GM12878 (cell line): ENCODE measurements around the gene AK4. TPM values are rescaled to one million over a fixed set of nuclear protein-coding genes. Genes with fewer than 3 reads are reported as not detected.

Experiments
- ATAC-seq: fragments of 200-7000 bp; cut with Tn5 transposase; 3 replicates; pipeline ENCODE4 v1.9.1; 2020; ENCODE audit warnings: mild to moderate bottlenecking, moderate library complexity
- BruUV-seq: library from RNA; stranded (reverse); fragments of 400-500 nt; replicated peaks from 2 replicates; lab custom pipeline; 2021; lab: Mats Ljungman, UMichigan
- CTCF ChIA-PET: fragments of 300-600 bp; sonication (Branson Sonifier 250); formaldehyde crosslinking; extraction: SDS; loops from one replicate; lab custom pipeline; 2021; ENCODE audit warnings: inconsistent platforms; lab: Yijun Ruan, JAX
- POLR2A ChIA-PET: fragments of 350-600 bp; formaldehyde crosslinking; extraction: SDS; loops from one replicate; lab custom pipeline; 2021; ENCODE audit warnings: inconsistent platforms; lab: Charles Lee
- RAD21 ChIA-PET: fragments of 300-600 bp; sonication (Branson Sonifier 250); formaldehyde crosslinking; loops from one replicate; lab custom pipeline; 2023; ENCODE audit warnings: antibody characterized with exemption; ENCODE audit not compliant: unreplicated experiment; lab: Charles Lee
- SMC1A ChIA-PET: fragments of 300-600 bp; sonication (Branson Sonifier 250); formaldehyde crosslinking; loops from one replicate; lab custom pipeline; 2023; ENCODE audit not compliant: unreplicated experiment, uncharacterized antibody; lab: Charles Lee
- DNase-seq: peaks from one replicate; pipeline ENCODE4 v3.0.0-alpha.2; 2011; ENCODE audit warnings: low read depth, low spot score
- FAIRE-seq: peaks from 3 replicates; lab custom pipeline; 2011; peaks lifted over from hg19 to GRCh38; lab: Jason Lieb, UNC
- H2AFZ ChIP-seq: 2 replicates; pipeline ENCODE4 v1.6.0; 2011; ENCODE audit warnings: low read depth, low read length, control low read depth; ENCODE audit not compliant: control insufficient read depth
- H3K27ac ChIP-seq: 2 replicates; pipeline ENCODE4 v1.5.1; 2011; ENCODE audit warnings: control low read depth; ENCODE audit not compliant: control insufficient read depth, insufficient read depth
- H3K27me3 ChIP-seq, 2 experiments: replicated peaks in 1 of 2; 2 replicates each; pipeline versions ENCODE4 v1.6.0 to v1.6.1; 2011; ENCODE audit warnings: low read length in 1 of 2; ENCODE audit not compliant: control insufficient read depth in 2 of 2, insufficient read depth in 2 of 2
- H3K36me3 ChIP-seq, 2 experiments: 2 replicates each; pipeline ENCODE4 v1.5.1; 2011; ENCODE audit warnings: low read length in 1 of 2; ENCODE audit not compliant: control insufficient read depth in 2 of 2, insufficient read depth in 2 of 2
- H3K4me1 ChIP-seq: 2 replicates; pipeline ENCODE4 v1.6.1; 2011; ENCODE audit warnings: mild to moderate bottlenecking, low read length, moderate library complexity, mixed read lengths; ENCODE audit not compliant: control insufficient read depth, insufficient read depth
- H3K4me2 ChIP-seq: 2 replicates; pipeline ENCODE4 v1.6.0; 2011; ENCODE audit warnings: control low read depth; ENCODE audit not compliant: control insufficient read depth, insufficient read depth
- H3K4me3 ChIP-seq: fragments of 200-600 bp; sonication (generic); 2 replicates; pipeline ENCODE4 v1.5.1; 2016
- H3K79me2 ChIP-seq: 2 replicates; pipeline ENCODE4 v1.6.0; 2011; ENCODE audit warnings: low read length; ENCODE audit not compliant: control insufficient read depth, insufficient read depth
- H3K9ac ChIP-seq: 2 replicates; pipeline ENCODE4 v1.8.0; 2011; ENCODE audit warnings: low read length, control low read depth, mixed read lengths; ENCODE audit not compliant: control insufficient read depth, insufficient read depth
- H3K9me3 ChIP-seq: replicated peaks from 3 replicates; pipeline ENCODE4 v1.5.1; 2011; ENCODE audit warnings: mild to moderate bottlenecking, low read length; ENCODE audit not compliant: control insufficient read depth, insufficient read depth
- H4K20me1 ChIP-seq: 2 replicates; pipeline ENCODE4 v1.6.0; 2011; ENCODE audit not compliant: control insufficient read depth, insufficient read depth
- BCL11A ChIP-seq: IDR thresholded peaks from 2 replicates; pipeline ENCODE4 v1.6.1; 2011; ENCODE audit warnings: low read depth, low read length
- BMI1 ChIP-seq: fragments of 450-650 bp; IDR thresholded peaks from 2 replicates; pipeline ENCODE4 v1.6.1; 2016; ENCODE audit warnings: mild to moderate bottlenecking, moderate library complexity, borderline replicate concordance
- CBX5 ChIP-seq: sonication (generic); IDR thresholded peaks from 2 replicates; pipeline ENCODE4 v1.6.1; 2016; ENCODE audit warnings: low read depth, moderate library complexity, mild to moderate bottlenecking, inconsistent platforms
- CEBPZ ChIP-seq: fragments of 150-350 bp; IDR thresholded peaks from 2 replicates; pipeline ENCODE4 v1.6.1; 2016; ENCODE audit warnings: low read depth, low read length
- EED ChIP-seq: sonication (generic); IDR thresholded peaks from 2 replicates; pipeline ENCODE4 v1.6.1; 2016; ENCODE audit warnings: antibody characterized with exemption, low read depth
- FOXK2 ChIP-seq: fragments of 450-650 bp; IDR thresholded peaks from 2 replicates; pipeline ENCODE4 v1.6.1; 2017; ENCODE audit warnings: mild to moderate bottlenecking, moderate library complexity
- IKZF1 ChIP-seq: fragments of 450-650 bp; conservative IDR thresholded peaks from 2 replicates; pipeline ENCODE4 v1.6.1; 2017; ENCODE audit warnings: antibody characterized with exemption, mild to moderate bottlenecking
- MEF2B ChIP-seq: fragments of 450-650 bp; IDR thresholded peaks from 2 replicates; pipeline ENCODE4 v1.6.1; 2018; ENCODE audit warnings: mild to moderate bottlenecking, moderate library complexity; ENCODE audit not compliant: partially characterized antibody, poor library complexity, severe bottlenecking
- MTA3 ChIP-seq: IDR thresholded peaks from 2 replicates; pipeline ENCODE4 v1.6.1; 2012; ENCODE audit warnings: low read length, inconsistent platforms, borderline replicate concordance
- MYB ChIP-seq: fragments of 150-350 bp; IDR thresholded peaks from 2 replicates; pipeline ENCODE4 v1.6.1; 2014; ENCODE audit warnings: mild to moderate bottlenecking, low read depth, low read length, borderline replicate concordance
- MYC ChIP-seq: IDR thresholded peaks from 2 replicates; pipeline ENCODE4 v1.6.1; 2011; ENCODE audit warnings: mild to moderate bottlenecking, low read length, moderate library complexity, inconsistent platforms; ENCODE audit not compliant: insufficient read depth, insufficient replicate concordance, insufficient read length, severe bottlenecking
- PAX8 ChIP-seq: fragments of 450-650 bp; IDR thresholded peaks from 2 replicates; pipeline ENCODE4 v1.6.1; 2017; ENCODE audit warnings: mild to moderate bottlenecking, moderate library complexity
- PML ChIP-seq: IDR thresholded peaks from 2 replicates; pipeline ENCODE4 v1.6.1; 2012; ENCODE audit warnings: low read length, inconsistent platforms
- SPI1 ChIP-seq: IDR thresholded peaks from 2 replicates; pipeline ENCODE4 v1.6.1; 2011; ENCODE audit warnings: low read depth, mild to moderate bottlenecking, low read length, moderate library complexity, borderline replicate concordance; ENCODE audit not compliant: insufficient read depth
- TCF12 ChIP-seq: IDR thresholded peaks from 2 replicates; pipeline ENCODE4 v1.6.1; 2011; ENCODE audit warnings: low read depth, mild to moderate bottlenecking, low read length
- YY1 ChIP-seq: IDR thresholded peaks from 2 replicates; pipeline ENCODE4 v1.6.1; 2011; ENCODE audit warnings: low read depth, mild to moderate bottlenecking, low read length
- ZBTB11 ChIP-seq: fragments of 450-650 bp; formaldehyde crosslinking; IDR thresholded peaks from 2 replicates; pipeline ENCODE4 v1.5.0; 2022; ENCODE audit warnings: mild to moderate bottlenecking, missing genetic modification characterization
- WGBS: methylation state at CpG from one replicate; pipeline ENCODE4 v1.1.6; 2016; ENCODE audit warnings: low lambda C conversion rate; ENCODE audit not compliant: insufficient replicate concordance, insufficient coverage; ENCODE audit errors: missing lambda C conversion rate; 5-methylcytosine and 5-hydroxymethylcytosine counted together
- in situ Hi-C: fragments of 300-500 bp; cut with MboI; formaldehyde crosslinking; loops from 9 replicates; pipeline ENCODE4 v1.14.3; 2018; ENCODE audit warnings: mixed read lengths
- intact Hi-C: fragments of 100-400 bp; cut with micrococcal nuclease; formaldehyde crosslinking; loops from one replicate; pipeline ENCODE4 v1.14.2; 2022; ENCODE audit not compliant: unreplicated experiment
- polyA plus RNA-seq, 11 experiments: library from polyadenylated mRNA; depleted of rRNA in 4 of 11; unstranded in 6 of 11; stranded (reverse) in 5 of 11; fragments of >200 nt; fragmentation: Nextera tagmentation in 4 of 11; fragmentation: Illumina TruSeq in 1 of 11; extraction: Ambion mirVana in 4 of 11; extraction: Trizol in 1 of 11; gene quantifications; 1 replicate in 1 of 11; 2 replicates in 10 of 11; pipeline versions ENCODE4 v1.2.1 to v1.2.3, GENCODE V29; 2011 to 2016; ENCODE audit warnings: inconsistent platforms in 2 of 11, missing spikeins in 2 of 11, low read depth in 1 of 11
- total RNA-seq, 4 experiments: library from RNA; depleted of rRNA in 3 of 4; stranded (reverse); fragments of >200 nt in 3 of 4; fragmentation: Illumina TruSeq in 1 of 4; extraction: Trizol in 1 of 4; gene quantifications; 2 replicates each; pipeline versions ENCODE4 v1.2.1 to v1.2.3, GENCODE V29; 2013 to 2021

The AK4 gene
- total and polyA plus RNA-seq, 10 of the 15 experiments (the other 5 are each of a cell fraction or from before 2014, with no cell fraction given): 23.9 to 161 (median 49.0) TPM

- TF ChIP-seq SPI1 (no peak), FOXK2 (no peak), MYB (no peak), MTA3 (no peak), MEF2B (no peak), IKZF1 (no peak), BCL11A (no peak), ZBTB11 (CRISPR knock-in tag) (no peak), MYC (no peak), PML (no peak), YY1 (no peak), BMI1 (no peak), PAX8 (no peak), CBX5 (no peak), TCF12 (no peak), CEBPZ (no peak), EED (no peak)
- no peaks in the 10 kb centered on the region for H3K36me3 ChIP-seq
- 37% methylated on average over 1 of the region's 1 CpG for WGBS
- no peaks in the 10 kb centered on the region for H3K4me1 ChIP-seq
- CTCF ChIA-PET: no interaction called here
- intact Hi-C loops: no loop called here
- no peaks in the 10 kb centered on the region for H4K20me1 ChIP-seq
- no peaks in the 10 kb centered on the region; the same call in 2 of the 3 replicates for H3K9me3 ChIP-seq
- DNase-seq (no peak), FAIRE-seq (no peak), ATAC-seq (no peak)
- RAD21 ChIA-PET: no interaction called here
- H2AFZ ChIP-seq: no peak overlapping the region
- H3K4me3 ChIP-seq: no peak overlapping the region
- no TSS peak for BruUV-seq
- no peaks in the 10 kb centered on the region for H3K79me2 ChIP-seq
- in situ Hi-C loops: no loop called here
- no peak overlapping the region for H3K4me2 ChIP-seq
- no peak overlapping the region for H3K27ac ChIP-seq
- no peak overlapping the region for H3K9ac ChIP-seq
- POLR2A ChIA-PET: no interaction called here
- SMC1A ChIA-PET: interaction anchor here (0.8 to 1.5 kb wide), 3 partner anchors 19 to 104 kb away, joined by 3 read pairs; no protein-coding TSS in a partner anchor
- peaks cover 0 to 3% of the 10 kb centered on the region in 2 experiments; a peak in 1 of 4 replicates for H3K27me3 ChIP-seq
Measured at GRCh38 chr1:65104854-65105534, 43.0 kb upstream of the AK4 start.
